Epithelial cell of proximal tubule (primary cell): Measurements from ENCODE around the gene TMEM131. TPM values are rescaled to one million over a fixed set of nuclear protein-coding genes. Genes with fewer than 3 reads are reported as not detected.

Source experiments
- DNase-seq: peaks from one replicate; pipeline ENCODE4 v3.0.0-alpha.2; 2011; ENCODE audit warnings: low read depth
- H3K4me3 ChIP-seq: 2 replicates; pipeline ENCODE4 v1.5.1; 2011; ENCODE audit warnings: low read depth, mild to moderate bottlenecking, low read length
- total RNA-seq: library from RNA; depleted of rRNA; stranded (reverse); fragments of >200 nt; gene quantifications from 2 replicates; pipeline ENCODE4 v1.2.3, GENCODE V29; 2015
- TF ChIP-seq, protein P1 (sequence below): conservative IDR thresholded peaks from 2 replicates; pipeline ENCODE4 v1.5.1; 2012; ENCODE audit warnings: low read depth, mild to moderate bottlenecking, low read length

Gene TMEM131
- total RNA-seq, 1 donor from 2014 or later, result 16.0 TPM

DNA sequence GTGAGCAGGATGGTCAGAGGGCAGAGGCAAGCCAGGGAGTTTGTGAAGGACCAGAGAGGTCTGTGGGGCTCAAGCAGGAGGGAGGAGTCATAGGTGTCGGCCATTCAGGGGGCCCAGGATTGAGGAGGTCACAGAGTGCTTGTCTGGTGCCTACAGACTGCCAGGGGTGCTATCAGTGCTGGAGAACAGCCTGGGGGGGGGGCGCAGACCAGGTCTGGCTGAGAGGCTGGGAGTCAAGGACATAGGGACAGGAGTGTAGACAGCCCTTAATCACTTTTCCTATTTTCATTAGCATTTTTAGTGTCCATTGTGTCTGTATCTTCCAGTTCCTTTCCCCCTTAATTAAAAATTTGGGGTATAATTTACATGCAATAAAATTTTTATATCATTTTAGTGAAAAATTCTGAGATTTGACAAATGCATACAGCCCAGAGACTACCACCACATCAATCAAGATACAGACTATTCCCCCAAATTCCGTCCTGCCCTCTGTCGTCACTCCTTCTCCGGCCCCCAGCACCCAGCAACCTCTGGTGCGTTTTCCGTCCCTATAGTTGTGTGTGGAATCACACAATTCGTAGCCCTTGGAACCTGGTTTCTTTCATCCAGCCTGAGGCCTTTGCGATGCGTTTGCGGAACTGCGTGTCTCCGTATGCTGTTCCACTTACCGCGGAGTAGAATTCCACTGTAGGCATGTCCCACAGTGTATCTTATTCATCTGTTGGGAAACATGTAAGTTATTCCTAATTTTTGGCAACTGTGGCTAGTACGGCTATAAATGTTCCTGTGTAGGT is 276.2 kb downstream of the TMEM131 start:
- TF ChIP-seq, protein P1, sequence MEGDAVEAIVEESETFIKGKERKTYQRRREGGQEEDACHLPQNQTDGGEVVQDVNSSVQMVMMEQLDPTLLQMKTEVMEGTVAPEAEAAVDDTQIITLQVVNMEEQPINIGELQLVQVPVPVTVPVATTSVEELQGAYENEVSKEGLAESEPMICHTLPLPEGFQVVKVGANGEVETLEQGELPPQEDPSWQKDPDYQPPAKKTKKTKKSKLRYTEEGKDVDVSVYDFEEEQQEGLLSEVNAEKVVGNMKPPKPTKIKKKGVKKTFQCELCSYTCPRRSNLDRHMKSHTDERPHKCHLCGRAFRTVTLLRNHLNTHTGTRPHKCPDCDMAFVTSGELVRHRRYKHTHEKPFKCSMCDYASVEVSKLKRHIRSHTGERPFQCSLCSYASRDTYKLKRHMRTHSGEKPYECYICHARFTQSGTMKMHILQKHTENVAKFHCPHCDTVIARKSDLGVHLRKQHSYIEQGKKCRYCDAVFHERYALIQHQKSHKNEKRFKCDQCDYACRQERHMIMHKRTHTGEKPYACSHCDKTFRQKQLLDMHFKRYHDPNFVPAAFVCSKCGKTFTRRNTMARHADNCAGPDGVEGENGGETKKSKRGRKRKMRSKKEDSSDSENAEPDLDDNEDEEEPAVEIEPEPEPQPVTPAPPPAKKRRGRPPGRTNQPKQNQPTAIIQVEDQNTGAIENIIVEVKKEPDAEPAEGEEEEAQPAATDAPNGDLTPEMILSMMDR, result no peak
- no peak for DNase-seq

DNA sequence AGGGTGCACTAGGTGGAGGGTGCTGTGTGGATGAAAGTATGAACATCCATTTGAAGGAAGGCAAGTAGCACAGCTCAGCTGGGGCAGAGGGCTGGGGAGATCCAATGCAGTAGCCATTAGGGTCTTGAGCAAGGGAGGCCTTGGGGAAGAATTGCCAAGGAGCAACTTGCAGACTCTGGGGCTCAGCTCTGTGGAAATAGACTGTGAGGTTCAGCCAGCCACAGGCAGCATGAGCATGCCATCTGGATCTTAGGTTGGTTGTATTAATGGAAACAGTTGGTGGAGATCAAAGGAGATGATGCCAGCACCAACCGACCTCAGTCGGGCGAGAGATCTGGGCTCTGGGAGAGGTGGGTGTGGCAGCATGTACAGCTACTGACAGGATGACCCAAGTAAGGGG is 276.8 kb downstream of the TMEM131 start:
- no peak for DNase-seq
- TF ChIP-seq, protein P1, result no peak
- H3K4me3 ChIP-seq, result no peak overlapping the region

More for the DNA sequence above, 276.2 kb downstream of the TMEM131 start:
- H3K4me3 ChIP-seq, result no peak overlapping the region

DNA sequence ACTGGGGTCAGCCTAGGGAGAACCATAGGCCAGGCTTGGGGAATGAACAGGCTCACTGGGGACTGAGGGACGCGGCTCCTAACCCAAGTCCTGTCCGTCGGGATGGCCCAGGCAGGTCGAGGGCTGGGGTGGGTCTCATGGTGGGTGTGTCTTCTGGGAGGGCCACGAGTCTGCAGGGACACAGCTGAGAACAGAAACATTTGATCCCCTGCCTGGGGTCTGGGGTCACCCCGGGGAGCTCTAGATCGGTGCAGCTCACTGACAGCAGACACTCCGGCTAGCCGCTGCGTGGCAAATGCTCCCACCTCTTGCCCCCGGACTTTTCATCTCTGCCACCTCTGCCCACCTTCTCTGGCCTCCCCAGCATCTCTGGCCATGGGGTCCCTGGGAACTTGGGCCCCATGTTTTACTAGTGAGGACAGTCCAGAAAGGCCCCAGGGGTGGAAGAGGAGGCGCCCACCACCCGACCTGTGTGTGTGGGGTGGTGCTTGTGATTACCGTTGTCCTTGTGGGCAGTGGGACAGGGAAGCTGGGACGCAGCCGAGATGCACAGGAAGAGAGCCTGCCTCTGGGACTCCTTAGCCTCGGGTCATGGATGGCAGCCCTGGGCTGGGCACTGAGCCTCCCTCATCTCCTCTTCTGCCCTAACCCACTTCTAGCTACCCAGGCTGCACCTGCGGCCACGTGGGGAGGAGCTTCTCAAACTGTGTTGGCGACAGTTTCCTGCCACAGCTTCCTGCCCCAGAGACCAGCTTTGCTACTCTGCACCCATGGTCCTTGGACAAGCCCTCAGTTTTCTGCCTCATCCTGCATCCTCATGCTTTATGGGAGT is 277.5 kb downstream of the TMEM131 start:
- TF ChIP-seq, protein P1, result no peak
- no peak overlapping the region for H3K4me3 ChIP-seq
- DNase-seq, result no peak

DNA sequence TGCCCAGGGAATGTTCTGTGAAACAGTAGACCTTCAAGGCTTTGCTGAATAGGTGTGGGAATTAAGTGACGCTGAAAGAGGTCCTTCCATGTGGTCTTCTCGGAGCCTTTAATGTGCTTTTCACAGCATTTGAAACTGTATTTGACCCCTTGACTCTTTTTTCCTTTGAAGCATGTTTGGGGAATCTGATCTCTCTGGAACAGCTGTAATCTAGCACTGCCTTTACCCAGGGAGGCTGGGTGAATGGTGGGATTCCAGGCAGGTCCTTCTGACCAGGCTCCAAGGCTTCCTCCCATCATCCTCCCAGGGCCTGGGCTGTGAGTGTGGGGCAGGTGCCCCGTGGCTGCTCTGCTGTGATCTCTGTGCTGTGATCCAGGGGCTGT is 278.1 kb downstream of the TMEM131 start:
- TF ChIP-seq, protein P1, result no peak
- H3K4me3 ChIP-seq, result no peak overlapping the region
- no peak for DNase-seq

DNA sequence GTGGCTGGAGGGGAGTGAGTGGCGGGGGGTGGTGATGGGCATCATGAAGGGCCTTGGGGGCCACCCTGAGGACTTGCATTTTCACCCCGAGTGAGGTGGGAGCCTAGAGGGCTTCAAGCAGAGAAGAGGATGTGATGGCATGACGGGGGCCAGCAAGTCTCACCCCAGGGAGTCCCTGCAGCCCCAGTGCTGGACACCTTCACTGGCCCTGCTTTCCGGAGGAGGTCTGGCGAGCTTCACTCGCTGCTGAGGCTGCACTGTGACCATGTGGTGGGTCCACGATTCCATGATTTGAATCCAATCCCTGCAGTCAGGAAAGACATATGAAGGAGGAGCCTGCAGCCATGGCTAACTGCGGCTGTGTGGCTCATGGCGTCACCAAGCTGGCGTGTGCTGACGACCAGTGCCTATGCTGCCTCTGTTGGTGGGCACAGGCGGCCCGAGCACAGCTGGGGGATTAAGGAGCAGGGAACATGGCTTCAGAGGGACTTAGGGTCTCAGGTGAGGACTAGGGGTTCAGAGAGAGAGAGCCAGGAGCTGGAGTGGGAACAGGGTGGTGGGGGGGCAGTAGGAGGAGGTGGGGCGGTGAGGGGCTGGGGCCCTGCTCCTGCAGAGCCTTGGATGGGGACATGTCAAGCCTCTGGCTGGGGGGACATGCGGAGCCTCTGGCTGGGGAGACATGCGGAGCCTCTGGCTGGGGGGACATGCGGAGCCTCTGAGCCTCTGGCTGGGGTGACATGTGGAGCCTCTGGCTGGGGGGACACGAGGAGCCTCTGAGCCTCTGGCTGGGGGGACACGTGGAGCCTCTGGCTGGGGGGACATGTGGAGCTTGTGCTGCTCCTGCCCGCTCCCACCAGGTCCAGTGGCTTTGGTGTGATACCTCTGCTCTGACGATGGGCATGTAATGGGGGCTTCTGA is 278.8 kb downstream of the TMEM131 start:
- no peak for DNase-seq
- H3K4me3 ChIP-seq, result no peak overlapping the region
- TF ChIP-seq, protein P1, result no peak

DNA sequence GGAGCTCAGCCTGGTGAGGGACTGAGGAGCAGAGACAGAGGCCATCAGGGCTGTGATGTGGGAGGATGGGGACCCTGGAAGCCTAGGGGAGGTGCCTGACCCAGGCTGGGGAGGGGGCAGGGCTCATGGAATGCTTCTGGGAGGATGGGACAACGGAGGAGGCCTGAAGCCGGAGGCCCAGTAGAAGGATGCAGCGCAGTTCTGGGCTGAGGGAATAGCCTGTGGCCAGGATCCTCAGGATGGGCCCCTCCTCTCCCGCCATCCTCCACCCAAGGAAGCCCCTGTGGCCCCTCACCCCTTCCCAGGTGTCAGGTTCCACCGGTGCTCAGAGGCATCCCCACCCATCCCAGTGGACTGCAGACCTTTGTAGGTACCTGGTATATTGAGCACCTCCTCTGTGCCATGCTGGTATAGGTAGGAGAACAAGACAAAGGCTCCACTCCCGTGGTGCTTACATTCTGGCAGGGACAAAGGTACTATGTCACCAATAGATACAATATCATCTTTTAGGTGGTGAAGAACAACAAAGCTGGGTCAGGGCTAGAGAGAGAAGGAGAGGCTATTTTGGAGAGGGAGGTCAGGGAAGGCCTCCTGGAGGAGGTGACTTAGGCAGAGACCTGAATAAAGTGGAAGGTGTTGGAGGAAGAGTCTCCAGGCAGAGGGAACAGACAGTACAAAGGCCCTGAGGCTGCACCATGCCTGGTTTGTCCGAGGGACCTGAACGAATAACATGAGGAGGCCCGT is 279.6 kb downstream of the TMEM131 start:
- TF ChIP-seq, protein P1, result no peak
- no peak for DNase-seq
- no peak overlapping the region for H3K4me3 ChIP-seq
